ENCODE data around the gene CLMN.

DNA sequence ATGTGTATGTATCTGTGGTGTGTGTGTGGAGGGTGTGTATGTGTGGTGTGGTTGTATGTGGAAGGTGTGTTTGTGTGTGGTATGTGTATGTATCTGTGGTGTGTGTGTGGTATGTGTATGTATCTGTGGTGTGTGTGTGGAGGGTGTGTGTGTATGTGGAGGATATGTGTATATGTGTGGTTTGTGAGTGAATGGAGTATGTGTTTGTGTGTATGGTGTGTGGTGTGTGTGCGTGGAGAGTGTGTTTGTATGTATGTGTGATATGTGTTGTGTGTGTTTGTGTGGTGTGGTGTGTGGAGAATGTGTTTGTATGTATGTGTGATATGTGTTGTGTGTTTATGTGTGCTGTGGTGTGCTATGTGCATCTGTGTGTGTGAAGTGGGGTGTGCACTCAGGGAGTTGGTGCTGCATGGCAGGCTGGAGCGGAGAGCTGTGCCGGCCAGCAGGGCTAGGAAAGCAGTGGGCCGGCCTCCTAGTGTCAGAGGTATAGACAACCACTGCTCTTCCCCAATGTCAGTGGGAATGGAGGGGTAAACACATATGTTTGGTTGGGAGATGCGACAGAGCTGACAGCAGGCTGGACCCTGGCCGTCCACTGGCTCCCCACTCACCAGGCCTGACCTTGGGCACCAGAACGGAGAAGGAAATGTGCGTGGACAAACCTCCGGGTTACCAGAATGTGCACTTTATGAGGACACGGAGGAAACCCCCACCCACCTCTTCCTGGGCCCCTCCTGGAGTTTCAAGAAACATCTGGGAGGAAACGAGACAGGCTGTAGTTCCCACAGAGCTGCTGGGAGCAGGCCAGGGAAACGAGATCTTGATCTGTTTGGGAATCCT is 60.7 kb downstream of the CLMN start:
- TF ChIP-seq, protein P1, sequence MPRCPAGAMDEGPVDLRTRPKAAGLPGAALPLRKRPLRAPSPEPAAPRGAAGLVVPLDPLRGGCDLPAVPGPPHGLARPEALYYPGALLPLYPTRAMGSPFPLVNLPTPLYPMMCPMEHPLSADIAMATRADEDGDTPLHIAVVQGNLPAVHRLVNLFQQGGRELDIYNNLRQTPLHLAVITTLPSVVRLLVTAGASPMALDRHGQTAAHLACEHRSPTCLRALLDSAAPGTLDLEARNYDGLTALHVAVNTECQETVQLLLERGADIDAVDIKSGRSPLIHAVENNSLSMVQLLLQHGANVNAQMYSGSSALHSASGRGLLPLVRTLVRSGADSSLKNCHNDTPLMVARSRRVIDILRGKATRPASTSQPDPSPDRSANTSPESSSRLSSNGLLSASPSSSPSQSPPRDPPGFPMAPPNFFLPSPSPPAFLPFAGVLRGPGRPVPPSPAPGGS (IDR thresholded peaks at IDR 0.05; ENCODE audit: borderline replicate concordance, insufficient read depth, low read depth, low read length, poor library complexity, severe bottlenecking) = peak; percentile 1
- TF ChIP-seq SMC3 (IDR thresholded peaks at IDR 0.05; ENCODE audit: borderline replicate concordance, low read length) (no peak), EGR1 (IDR thresholded peaks at IDR 0.05; ENCODE audit: borderline replicate concordance in 1 of 2, low read depth in 2 of 2, low read length in 2 of 2) (peak in 1 of 2 experiments; percentile 69; a peak in 1 of 3 replicates), CBX5 (IDR thresholded peaks at IDR 0.05; ENCODE audit: low read depth) (no peak), EZH2 (IDR thresholded peaks at IDR 0.05; ENCODE audit: borderline replicate concordance, control insufficient read depth, low read depth, low read length) (no peak), CEBPB (IDR thresholded peaks at IDR 0.05; ENCODE audit: borderline replicate concordance in 1 of 2, low read depth in 2 of 2, low read length in 2 of 2) (no peak), ESRRA (IDR thresholded peaks at IDR 0.05; ENCODE audit: low read length) (no peak), SIX5 (IDR thresholded peaks at IDR 0.05; ENCODE audit: low read depth, low read length, severe bottlenecking) (no peak), ZNF217 (IDR thresholded peaks at IDR 0.05) (no peak), POLR2A (IDR thresholded peaks at IDR 0.05; ENCODE audit: low read depth, low read length) (no peak)
- TF ChIP-seq, protein P2, sequence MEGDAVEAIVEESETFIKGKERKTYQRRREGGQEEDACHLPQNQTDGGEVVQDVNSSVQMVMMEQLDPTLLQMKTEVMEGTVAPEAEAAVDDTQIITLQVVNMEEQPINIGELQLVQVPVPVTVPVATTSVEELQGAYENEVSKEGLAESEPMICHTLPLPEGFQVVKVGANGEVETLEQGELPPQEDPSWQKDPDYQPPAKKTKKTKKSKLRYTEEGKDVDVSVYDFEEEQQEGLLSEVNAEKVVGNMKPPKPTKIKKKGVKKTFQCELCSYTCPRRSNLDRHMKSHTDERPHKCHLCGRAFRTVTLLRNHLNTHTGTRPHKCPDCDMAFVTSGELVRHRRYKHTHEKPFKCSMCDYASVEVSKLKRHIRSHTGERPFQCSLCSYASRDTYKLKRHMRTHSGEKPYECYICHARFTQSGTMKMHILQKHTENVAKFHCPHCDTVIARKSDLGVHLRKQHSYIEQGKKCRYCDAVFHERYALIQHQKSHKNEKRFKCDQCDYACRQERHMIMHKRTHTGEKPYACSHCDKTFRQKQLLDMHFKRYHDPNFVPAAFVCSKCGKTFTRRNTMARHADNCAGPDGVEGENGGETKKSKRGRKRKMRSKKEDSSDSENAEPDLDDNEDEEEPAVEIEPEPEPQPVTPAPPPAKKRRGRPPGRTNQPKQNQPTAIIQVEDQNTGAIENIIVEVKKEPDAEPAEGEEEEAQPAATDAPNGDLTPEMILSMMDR (IDR thresholded peaks at IDR 0.05 in 2 of 3, conservative IDR thresholded peaks at IDR 0.05 in 1 of 3; ENCODE audit: control insufficient read depth in 2 of 3, extremely low read depth in 1 of 3, insufficient read depth in 1 of 3, low read depth in 3 of 3, low read length in 3 of 3) = no peak
- TF ChIP-seq, protein P3, sequence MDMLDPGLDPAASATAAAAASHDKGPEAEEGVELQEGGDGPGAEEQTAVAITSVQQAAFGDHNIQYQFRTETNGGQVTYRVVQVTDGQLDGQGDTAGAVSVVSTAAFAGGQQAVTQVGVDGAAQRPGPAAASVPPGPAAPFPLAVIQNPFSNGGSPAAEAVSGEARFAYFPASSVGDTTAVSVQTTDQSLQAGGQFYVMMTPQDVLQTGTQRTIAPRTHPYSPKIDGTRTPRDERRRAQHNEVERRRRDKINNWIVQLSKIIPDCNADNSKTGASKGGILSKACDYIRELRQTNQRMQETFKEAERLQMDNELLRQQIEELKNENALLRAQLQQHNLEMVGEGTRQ (IDR thresholded peaks at IDR 0.05; ENCODE audit: borderline replicate concordance, low read depth, low read length) = no peak
- TF ChIP-seq, protein P4, sequence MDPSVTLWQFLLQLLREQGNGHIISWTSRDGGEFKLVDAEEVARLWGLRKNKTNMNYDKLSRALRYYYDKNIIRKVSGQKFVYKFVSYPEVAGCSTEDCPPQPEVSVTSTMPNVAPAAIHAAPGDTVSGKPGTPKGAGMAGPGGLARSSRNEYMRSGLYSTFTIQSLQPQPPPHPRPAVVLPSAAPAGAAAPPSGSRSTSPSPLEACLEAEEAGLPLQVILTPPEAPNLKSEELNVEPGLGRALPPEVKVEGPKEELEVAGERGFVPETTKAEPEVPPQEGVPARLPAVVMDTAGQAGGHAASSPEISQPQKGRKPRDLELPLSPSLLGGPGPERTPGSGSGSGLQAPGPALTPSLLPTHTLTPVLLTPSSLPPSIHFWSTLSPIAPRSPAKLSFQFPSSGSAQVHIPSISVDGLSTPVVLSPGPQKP (IDR thresholded peaks at IDR 0.05; ENCODE audit: low read depth, low read length) = no peak
- TF ChIP-seq, protein P5, sequence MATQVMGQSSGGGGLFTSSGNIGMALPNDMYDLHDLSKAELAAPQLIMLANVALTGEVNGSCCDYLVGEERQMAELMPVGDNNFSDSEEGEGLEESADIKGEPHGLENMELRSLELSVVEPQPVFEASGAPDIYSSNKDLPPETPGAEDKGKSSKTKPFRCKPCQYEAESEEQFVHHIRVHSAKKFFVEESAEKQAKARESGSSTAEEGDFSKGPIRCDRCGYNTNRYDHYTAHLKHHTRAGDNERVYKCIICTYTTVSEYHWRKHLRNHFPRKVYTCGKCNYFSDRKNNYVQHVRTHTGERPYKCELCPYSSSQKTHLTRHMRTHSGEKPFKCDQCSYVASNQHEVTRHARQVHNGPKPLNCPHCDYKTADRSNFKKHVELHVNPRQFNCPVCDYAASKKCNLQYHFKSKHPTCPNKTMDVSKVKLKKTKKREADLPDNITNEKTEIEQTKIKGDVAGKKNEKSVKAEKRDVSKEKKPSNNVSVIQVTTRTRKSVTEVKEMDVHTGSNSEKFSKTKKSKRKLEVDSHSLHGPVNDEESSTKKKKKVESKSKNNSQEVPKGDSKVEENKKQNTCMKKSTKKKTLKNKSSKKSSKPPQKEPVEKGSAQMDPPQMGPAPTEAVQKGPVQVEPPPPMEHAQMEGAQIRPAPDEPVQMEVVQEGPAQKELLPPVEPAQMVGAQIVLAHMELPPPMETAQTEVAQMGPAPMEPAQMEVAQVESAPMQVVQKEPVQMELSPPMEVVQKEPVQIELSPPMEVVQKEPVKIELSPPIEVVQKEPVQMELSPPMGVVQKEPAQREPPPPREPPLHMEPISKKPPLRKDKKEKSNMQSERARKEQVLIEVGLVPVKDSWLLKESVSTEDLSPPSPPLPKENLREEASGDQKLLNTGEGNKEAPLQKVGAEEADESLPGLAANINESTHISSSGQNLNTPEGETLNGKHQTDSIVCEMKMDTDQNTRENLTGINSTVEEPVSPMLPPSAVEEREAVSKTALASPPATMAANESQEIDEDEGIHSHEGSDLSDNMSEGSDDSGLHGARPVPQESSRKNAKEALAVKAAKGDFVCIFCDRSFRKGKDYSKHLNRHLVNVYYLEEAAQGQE (IDR thresholded peaks at IDR 0.05; ENCODE audit: low read depth, low read length) = no peak

Measured in GM12878 (cell line).